Endothelial cell of umbilical vein (primary cell): ENCODE measurements around the gene MROH2A. TPM values are rescaled to one million over a fixed set of nuclear protein-coding genes. Genes with fewer than 3 reads are reported as not detected.

Experiments
- BruUV-seq: library from RNA; stranded (reverse); fragments of 400-500 nt; replicated peaks from 2 replicates; lab custom pipeline; 2021; lab: Mats Ljungman, UMichigan
- CTCF ChIA-PET: fragments of 300-600, 350-600 bp; sonication (Branson Sonifier 250); formaldehyde crosslinking; loops from one replicate; lab custom pipeline; 2021; ENCODE audit warnings: antibody characterized with exemption, inconsistent platforms; lab: Charles Lee
- POLR2A ChIA-PET: fragments of 300-600, 350-600 bp; sonication (Branson Sonifier 250); formaldehyde crosslinking; loops from one replicate; lab custom pipeline; 2021; ENCODE audit warnings: antibody characterized with exemption, inconsistent platforms; lab: Charles Lee
- DNase-seq: peaks from one replicate; pipeline ENCODE4 v3.0.0-alpha.2; 2011; ENCODE audit warnings: low read depth, low spot score
- FAIRE-seq: peaks from 2 replicates; lab custom pipeline; 2011; peaks lifted over from hg19 to GRCh38; lab: Jason Lieb, UNC
- H2AFZ ChIP-seq: 2 replicates; pipeline ENCODE4 v1.6.0; 2012; ENCODE audit warnings: low read depth, low read length, control low read depth, inconsistent platforms
- H3K27ac ChIP-seq: 2 replicates; pipeline ENCODE4 v1.5.1; 2011; ENCODE audit warnings: low read depth, mild to moderate bottlenecking, control low read depth, low read length, moderate library complexity; ENCODE audit not compliant: insufficient read depth
- H3K27me3 ChIP-seq, 2 experiments: 2 replicates each; pipeline versions ENCODE4 v1.6.0 to v1.6.1; 2011; ENCODE audit warnings: low read length in 2 of 2, mixed read lengths in 1 of 2; ENCODE audit not compliant: control insufficient read depth in 2 of 2, insufficient read depth in 2 of 2
- H3K36me3 ChIP-seq, 2 experiments: 2 replicates in 1 of 2; 3 replicates in 1 of 2; pipeline ENCODE4 v1.5.1; 2011; ENCODE audit warnings: low read length in 2 of 2, mild to moderate bottlenecking in 1 of 2, moderate library complexity in 1 of 2; ENCODE audit not compliant: control insufficient read depth in 2 of 2, insufficient read depth in 2 of 2; ENCODE audit errors: extremely low read depth in 1 of 2
- H3K4me1 ChIP-seq: 3 replicates; pipeline ENCODE4 v1.5.1; 2011; ENCODE audit warnings: mild to moderate bottlenecking, low read length; ENCODE audit not compliant: control insufficient read depth, insufficient read depth; ENCODE audit errors: extremely low read depth
- H3K4me2 ChIP-seq: 2 replicates; pipeline ENCODE4 v1.6.1; 2011; ENCODE audit warnings: low read length, control low read depth, mixed read lengths; ENCODE audit not compliant: insufficient read depth
- H3K4me3 ChIP-seq, 3 experiments: fragments of 200-600 bp in 1 of 3; sonication (generic), shearing (Covaris generic) in 1 of 3; replicated peaks in 1 of 3; 2 replicates each; pipeline ENCODE4 v1.5.1; 2011 to 2016; ENCODE audit warnings: control low read depth in 3 of 3, low read length in 3 of 3, mild to moderate bottlenecking in 2 of 3, inconsistent platforms in 1 of 3, low read depth in 1 of 3, moderate library complexity in 1 of 3; ENCODE audit not compliant: insufficient read depth in 1 of 3
- H3K79me2 ChIP-seq: 2 replicates; pipeline ENCODE4 v1.6.0; 2012; ENCODE audit warnings: low read length, inconsistent platforms; ENCODE audit not compliant: control insufficient read depth, insufficient read depth
- H3K9ac ChIP-seq: replicated peaks from 2 replicates; pipeline ENCODE3; 2011; ENCODE audit warnings: low read length, control low read depth; ENCODE audit not compliant: insufficient read depth; ENCODE audit errors: extremely low read depth
- H3K9me1 ChIP-seq: replicated peaks from 3 replicates; pipeline ENCODE4 v1.6.0; 2011; ENCODE audit warnings: mild to moderate bottlenecking, low read length; ENCODE audit not compliant: control insufficient read depth, insufficient read depth; ENCODE audit errors: extremely low read depth
- H3K9me3 ChIP-seq: replicated peaks from 2 replicates; pipeline ENCODE4 v1.5.1; 2012; ENCODE audit warnings: low read length, inconsistent platforms; ENCODE audit not compliant: control insufficient read depth, insufficient read depth
- H4K20me1 ChIP-seq: replicated peaks from 2 replicates; pipeline ENCODE3; 2011; ENCODE audit warnings: mild to moderate bottlenecking, low read length; ENCODE audit not compliant: control insufficient read depth, insufficient read depth; ENCODE audit errors: extremely low read depth
- EZH2 ChIP-seq: IDR thresholded peaks from 2 replicates; pipeline ENCODE4 v1.6.1; 2012; ENCODE audit warnings: borderline replicate concordance, low read depth, mild to moderate bottlenecking, moderate library complexity, low read length, inconsistent platforms; ENCODE audit not compliant: severe bottlenecking
- FOS ChIP-seq: IDR thresholded peaks from 2 replicates; pipeline ENCODE4 v1.6.1; 2011; ENCODE audit warnings: mild to moderate bottlenecking, low read length, moderate library complexity, borderline replicate concordance; ENCODE audit not compliant: insufficient read depth
- GATA2 ChIP-seq: IDR thresholded peaks from 2 replicates; pipeline ENCODE4 v1.7.0; 2011; ENCODE audit warnings: low read depth, mild to moderate bottlenecking, moderate library complexity, mixed read lengths, low read length; ENCODE audit not compliant: insufficient read length, insufficient read depth
- JUN ChIP-seq: IDR thresholded peaks from 2 replicates; pipeline ENCODE4 v1.6.1; 2011; ENCODE audit warnings: borderline replicate concordance, low read depth; ENCODE audit not compliant: insufficient read length, insufficient read depth
- MAX ChIP-seq: IDR thresholded peaks from 2 replicates; pipeline ENCODE4 v1.6.1; 2011; ENCODE audit not compliant: insufficient read depth, insufficient read length
- MYC ChIP-seq: IDR thresholded peaks from one replicate; pipeline ENCODE4 v1.6.1; 2011; ENCODE audit warnings: mild to moderate bottlenecking, low read depth, low read length
- POLR2A ChIP-seq: IDR thresholded peaks from 2 replicates; pipeline ENCODE4 v1.6.1; 2012; ENCODE audit warnings: low read depth, mild to moderate bottlenecking, control low read depth, low read length
- POLR2AphosphoS5 ChIP-seq: IDR thresholded peaks from 2 replicates; pipeline ENCODE4 v1.6.1; 2012; ENCODE audit warnings: low read depth, mild to moderate bottlenecking, control low read depth, low read length, moderate library complexity; ENCODE audit not compliant: insufficient read depth
- dilution Hi-C: fragments of 300-500 bp; cut with MboI; formaldehyde crosslinking; loops from one replicate; pipeline ENCODE4 v1.15.0; 2019; ENCODE audit warnings: low sequenced_read_pairs; ENCODE audit not compliant: extremely low pct_ligation_motif_present
- intact Hi-C: fragments of 100-400 bp; cut with micrococcal nuclease; formaldehyde crosslinking; loops from one replicate; pipeline ENCODE4 v1.10.0; 2022
- polyA plus RNA-seq, 4 experiments: library from polyadenylated mRNA; depleted of rRNA in 3 of 4; stranded (reverse) in 3 of 4; unstranded in 1 of 4; fragments of >200 nt; gene quantifications; 2 replicates each; pipeline versions ENCODE4 v1.2.1 to v1.2.3, GENCODE V29; 2011 to 2012; ENCODE audit warnings: missing spikeins in 1 of 4
- total RNA-seq: library from RNA; stranded (reverse); gene quantifications from 2 replicates; pipeline ENCODE4 v1.2.3, GENCODE V29; 2021
- TF ChIP-seq, protein P1 (sequence below), 2 donors: IDR thresholded peaks; 1 replicate in 1 of 2; 2 replicates in 1 of 2; pipeline ENCODE4 v1.5.1; 2011; ENCODE audit warnings: low read length in 2 of 2, mild to moderate bottlenecking in 2 of 2, moderate library complexity in 2 of 2, control low read depth in 1 of 2, inconsistent platforms in 1 of 2, low read depth in 1 of 2; ENCODE audit not compliant: insufficient read depth in 1 of 2; ENCODE audit errors: extremely low read depth in 1 of 2

MROH2A gene
- total and polyA plus RNA-seq, 2 donors (not counting 3 experiments of a cell fraction or from before 2014, with no cell fraction given) = not detected

DNA sequence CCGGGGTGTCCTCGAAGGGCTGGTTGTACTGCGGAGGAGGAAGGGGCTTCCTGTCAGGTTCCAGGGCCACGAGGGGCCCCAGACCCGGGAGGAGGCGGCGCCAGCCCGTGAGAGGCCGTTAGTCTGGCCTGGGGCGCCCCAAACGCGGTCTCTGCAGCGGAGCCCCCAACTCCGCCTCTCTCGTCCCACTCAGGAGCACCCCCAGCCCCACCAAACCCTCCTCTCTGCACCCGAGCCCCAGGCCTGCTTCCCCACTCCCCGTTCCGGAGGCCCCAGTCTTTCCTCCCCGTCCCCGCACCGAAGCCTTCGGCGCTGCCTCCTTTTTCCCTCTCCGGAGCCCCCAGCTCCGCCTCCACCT is 75.7 kb downstream of the MROH2A start:
- no peaks in the 10 kb centered on the region for H3K27me3 ChIP-seq
- DNase-seq (no peak), FAIRE-seq (no peak)
- H3K36me3 ChIP-seq = peaks cover 0 to 11% of the 10 kb centered on the region in 2 experiments
- POLR2A ChIA-PET = no interaction called here
- peak overlapping the region; percentile 66 for H3K9ac ChIP-seq
- H3K4me2 ChIP-seq = peak overlapping the region; percentile 86
- no peaks in the 10 kb centered on the region for H4K20me1 ChIP-seq
- dilution Hi-C loops (no loop called here), intact Hi-C loops (loop anchor here (1.0 to 10.0 kb wide), 7 partner anchors 14 to 643 kb away; partner anchors contain the start of genes ARL4C, DGKD and MSL3B)
- no peaks in the 10 kb centered on the region for H3K9me1 ChIP-seq
- H2AFZ ChIP-seq = peak overlapping the region; percentile 95
- H3K27ac ChIP-seq = peak overlapping the region; percentile 54
- peaks cover 53% of the 10 kb centered on the region for H3K79me2 ChIP-seq
- H3K4me1 ChIP-seq = peaks cover 20% of the 10 kb centered on the region
- CTCF ChIA-PET = interaction anchor here (1.7 kb wide), 1 partner anchor 405 kb away, joined by 6 read pairs; no protein-coding TSS in a partner anchor
- no TSS peak for BruUV-seq
- peak overlapping the region; percentile 88 to 98 (median 89) for H3K4me3 ChIP-seq
- H3K9me3 ChIP-seq = no peaks in the 10 kb centered on the region
- TF ChIP-seq JUN (no peak), MAX (no peak), GATA2 (no peak), MYC (no peak), FOS (no peak), EZH2 (no peak), POLR2A (no peak), POLR2AphosphoS5 (no peak)
- TF ChIP-seq, protein P1, sequence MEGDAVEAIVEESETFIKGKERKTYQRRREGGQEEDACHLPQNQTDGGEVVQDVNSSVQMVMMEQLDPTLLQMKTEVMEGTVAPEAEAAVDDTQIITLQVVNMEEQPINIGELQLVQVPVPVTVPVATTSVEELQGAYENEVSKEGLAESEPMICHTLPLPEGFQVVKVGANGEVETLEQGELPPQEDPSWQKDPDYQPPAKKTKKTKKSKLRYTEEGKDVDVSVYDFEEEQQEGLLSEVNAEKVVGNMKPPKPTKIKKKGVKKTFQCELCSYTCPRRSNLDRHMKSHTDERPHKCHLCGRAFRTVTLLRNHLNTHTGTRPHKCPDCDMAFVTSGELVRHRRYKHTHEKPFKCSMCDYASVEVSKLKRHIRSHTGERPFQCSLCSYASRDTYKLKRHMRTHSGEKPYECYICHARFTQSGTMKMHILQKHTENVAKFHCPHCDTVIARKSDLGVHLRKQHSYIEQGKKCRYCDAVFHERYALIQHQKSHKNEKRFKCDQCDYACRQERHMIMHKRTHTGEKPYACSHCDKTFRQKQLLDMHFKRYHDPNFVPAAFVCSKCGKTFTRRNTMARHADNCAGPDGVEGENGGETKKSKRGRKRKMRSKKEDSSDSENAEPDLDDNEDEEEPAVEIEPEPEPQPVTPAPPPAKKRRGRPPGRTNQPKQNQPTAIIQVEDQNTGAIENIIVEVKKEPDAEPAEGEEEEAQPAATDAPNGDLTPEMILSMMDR (IDR thresholded peaks at IDR 0.05; ENCODE audit: extremely low read depth in 1 of 2, insufficient read depth in 1 of 2, low read depth in 1 of 2, low read length in 2 of 2) = no peak
